HepG2 (cell line): ENCODE results near the gene NCLN. TPM values are rescaled to one million over a fixed set of nuclear protein-coding genes. Genes with fewer than 3 reads are reported as not detected.

Experiments
- JUND ChIP-seq: sonication (generic); formaldehyde crosslinking; IDR thresholded peaks from 2 replicates; pipeline ENCODE4 v1.8.0; 2022; ENCODE audit warnings: mild to moderate bottlenecking, missing genetic modification reagents
- MIER2 ChIP-seq: IDR thresholded peaks from 2 replicates; pipeline ENCODE4 v1.6.1; 2016; ENCODE audit warnings: missing biosample characterization, missing genetic modification reagents
- MTA3 ChIP-seq: sonication (generic); formaldehyde crosslinking; IDR thresholded peaks from 2 replicates; pipeline ENCODE4 v1.4.0; 2020; ENCODE audit warnings: missing genetic modification reagents
- RXRB ChIP-seq: IDR thresholded peaks from 2 replicates; pipeline ENCODE4 v1.6.1; 2016; ENCODE audit warnings: borderline replicate concordance, missing genetic modification reagents, missing compliant biosample characterization
- SIX1 ChIP-seq: sonication (generic); formaldehyde crosslinking; IDR thresholded peaks from 2 replicates; pipeline ENCODE4 v1.4.0; 2020; ENCODE audit warnings: missing genetic modification reagents, borderline replicate concordance
- SP1 ChIP-seq, 2 experiments: fragments of 450-650 bp in 1 of 2; sonication (generic) in 1 of 2; formaldehyde crosslinking in 1 of 2; IDR thresholded peaks; 2 replicates each; pipeline versions ENCODE4 v1.4.0 to v1.6.1; 2016 to 2020; ENCODE audit warnings: missing genetic modification reagents in 1 of 2
- TP53 ChIP-seq: sonication (generic); formaldehyde crosslinking; conservative IDR thresholded peaks from 2 replicates; pipeline ENCODE4 v1.4.0; 2020; ENCODE audit warnings: missing genetic modification reagents
- ZNF891 ChIP-seq: sonication (generic); formaldehyde crosslinking; IDR thresholded peaks from 2 replicates; pipeline ENCODE4 v1.5.0; 2020; ENCODE audit warnings: mild to moderate bottlenecking, missing genetic modification reagents
- polyA plus RNA-seq, 8 experiments: library from polyadenylated mRNA; depleted of rRNA in 3 of 8; stranded (reverse) in 7 of 8; unstranded in 1 of 8; fragments of >200 nt; fragmentation: Illumina TruSeq in 4 of 8; extraction: Trizol in 4 of 8; gene quantifications; 2 replicates each; pipeline versions ENCODE4 v1.2.1 to v1.2.3, GENCODE V29; 2011 to 2016; ENCODE audit warnings: low read depth in 4 of 8, missing spikeins in 1 of 8, mixed read lengths in 1 of 8; ENCODE audit not compliant: insufficient read depth in 1 of 8
- total RNA-seq, 5 experiments: library from RNA; depleted of rRNA; stranded (reverse); fragments of >200 nt; fragmentation: Illumina TruSeq; extraction: Trizol; gene quantifications; 2 replicates each; pipeline ENCODE4 v1.2.3, GENCODE V29; 2016; ENCODE audit warnings: low read depth in 1 of 5
- TF ChIP-seq, protein P1 (sequence below): IDR thresholded peaks from 2 replicates; pipeline ENCODE4 v1.6.1; 2016
- TF ChIP-seq, protein P2 (sequence below): sonication (generic); formaldehyde crosslinking; IDR thresholded peaks from 2 replicates; pipeline ENCODE4 v1.5.0; 2020; ENCODE audit warnings: mild to moderate bottlenecking, missing genetic modification reagents
- TF ChIP-seq, protein P3 (sequence below): sonication (generic); formaldehyde crosslinking; IDR thresholded peaks from 2 replicates; pipeline ENCODE4 v1.4.0; 2020; ENCODE audit warnings: missing genetic modification reagents
- TF ChIP-seq, protein P4 (sequence below), 2 experiments: fragments of 450-650 bp in 1 of 2; sonication (generic) in 1 of 2; formaldehyde crosslinking in 1 of 2; IDR thresholded peaks; 2 replicates each; pipeline versions ENCODE4 v1.6.1 to v1.8.0; 2016 to 2022; ENCODE audit warnings: antibody characterized with exemption in 1 of 2, mild to moderate bottlenecking in 1 of 2, missing genetic modification reagents in 1 of 2
- TF ChIP-seq, protein P5 (sequence below): sonication (generic); formaldehyde crosslinking; IDR thresholded peaks from 2 replicates; pipeline ENCODE4 v1.4.0; 2020; ENCODE audit warnings: missing genetic modification reagents

Gene NCLN
- total and polyA plus RNA-seq, 2 of the 13 experiments (the other 11 are each of a cell fraction or from before 2014, with no cell fraction given): 42.6 to 56.0 TPM

DNA sequence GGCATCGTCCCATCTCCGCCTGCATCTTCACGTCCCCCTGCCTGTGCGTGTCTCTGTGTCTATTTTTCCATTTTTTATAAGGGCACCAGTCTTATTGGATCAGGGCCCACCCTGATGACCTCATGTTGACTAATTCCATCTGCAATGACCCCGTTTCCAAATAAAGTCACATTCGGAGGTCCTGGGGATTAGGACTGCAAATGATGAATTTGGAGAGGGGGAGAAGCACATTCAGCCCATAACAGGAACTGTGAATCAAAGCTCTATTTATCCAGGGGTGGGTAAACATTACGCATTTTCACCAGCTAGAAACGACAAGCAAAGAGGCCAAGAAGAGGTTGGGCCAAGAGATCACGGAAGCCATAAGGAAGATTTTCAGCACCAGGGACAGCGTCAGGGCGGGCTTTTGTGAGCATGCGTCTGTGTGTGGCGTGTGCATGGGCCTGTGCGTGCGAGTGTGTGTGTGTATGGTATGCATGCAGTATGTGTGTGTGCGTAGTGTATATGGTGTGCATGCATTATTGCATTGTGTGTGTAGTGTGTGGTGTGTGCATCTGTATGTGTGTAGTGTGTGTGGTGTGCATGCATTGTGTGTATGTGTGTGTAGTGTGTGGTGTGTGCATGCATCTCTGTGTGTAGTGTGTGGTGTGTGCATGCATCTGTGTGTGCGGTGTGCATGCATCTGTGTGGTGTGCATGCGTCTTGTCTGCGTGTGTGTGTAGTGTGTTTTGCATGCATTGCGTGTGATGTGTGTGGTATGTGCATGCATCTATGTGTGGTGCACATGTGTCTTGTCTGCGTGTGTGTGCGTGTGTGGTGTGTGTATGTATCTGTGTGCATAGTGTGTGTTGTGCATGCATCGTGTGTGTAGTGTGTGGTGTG lies 58.3 kb downstream of the NCLN start (continued):
- TF ChIP-seq SIX1 (CRISPR knock-in tag) (no peak), ZNF891 (CRISPR knock-in tag) (0 out of 2 replicates have a peak, but pooled peaks have one; percentile 50), SP1 (IDR thresholded peaks at IDR 0.05) (no peak), SP1 (CRISPR knock-in tag; IDR thresholded peaks at IDR 0.05) (no peak), MIER2 (CRISPR knock-in tag) (peak; percentile 98), TP53 (CRISPR knock-in tag) (no peak), JUND (CRISPR knock-in tag) (no peak), MTA3 (CRISPR knock-in tag) (no peak), RXRB (CRISPR knock-in tag) (peak; percentile 18; the same call in 1 of the 2 replicates)
- TF ChIP-seq, protein P1, sequence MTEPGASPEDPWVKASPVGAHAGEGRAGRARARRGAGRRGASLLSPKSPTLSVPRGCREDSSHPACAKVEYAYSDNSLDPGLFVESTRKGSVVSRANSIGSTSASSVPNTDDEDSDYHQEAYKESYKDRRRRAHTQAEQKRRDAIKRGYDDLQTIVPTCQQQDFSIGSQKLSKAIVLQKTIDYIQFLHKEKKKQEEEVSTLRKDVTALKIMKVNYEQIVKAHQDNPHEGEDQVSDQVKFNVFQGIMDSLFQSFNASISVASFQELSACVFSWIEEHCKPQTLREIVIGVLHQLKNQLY (CRISPR knock-in tag): 0 out of 2 replicates have a peak, but pooled peaks have one; percentile 17
- TF ChIP-seq, protein P2, sequence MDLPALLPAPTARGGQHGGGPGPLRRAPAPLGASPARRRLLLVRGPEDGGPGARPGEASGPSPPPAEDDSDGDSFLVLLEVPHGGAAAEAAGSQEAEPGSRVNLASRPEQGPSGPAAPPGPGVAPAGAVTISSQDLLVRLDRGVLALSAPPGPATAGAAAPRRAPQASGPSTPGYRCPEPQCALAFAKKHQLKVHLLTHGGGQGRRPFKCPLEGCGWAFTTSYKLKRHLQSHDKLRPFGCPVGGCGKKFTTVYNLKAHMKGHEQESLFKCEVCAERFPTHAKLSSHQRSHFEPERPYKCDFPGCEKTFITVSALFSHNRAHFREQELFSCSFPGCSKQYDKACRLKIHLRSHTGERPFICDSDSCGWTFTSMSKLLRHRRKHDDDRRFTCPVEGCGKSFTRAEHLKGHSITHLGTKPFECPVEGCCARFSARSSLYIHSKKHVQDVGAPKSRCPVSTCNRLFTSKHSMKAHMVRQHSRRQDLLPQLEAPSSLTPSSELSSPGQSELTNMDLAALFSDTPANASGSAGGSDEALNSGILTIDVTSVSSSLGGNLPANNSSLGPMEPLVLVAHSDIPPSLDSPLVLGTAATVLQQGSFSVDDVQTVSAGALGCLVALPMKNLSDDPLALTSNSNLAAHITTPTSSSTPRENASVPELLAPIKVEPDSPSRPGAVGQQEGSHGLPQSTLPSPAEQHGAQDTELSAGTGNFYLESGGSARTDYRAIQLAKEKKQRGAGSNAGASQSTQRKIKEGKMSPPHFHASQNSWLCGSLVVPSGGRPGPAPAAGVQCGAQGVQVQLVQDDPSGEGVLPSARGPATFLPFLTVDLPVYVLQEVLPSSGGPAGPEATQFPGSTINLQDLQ (CRISPR knock-in tag): no peak; the same call in 1 of the 2 replicates
- TF ChIP-seq, protein P3, sequence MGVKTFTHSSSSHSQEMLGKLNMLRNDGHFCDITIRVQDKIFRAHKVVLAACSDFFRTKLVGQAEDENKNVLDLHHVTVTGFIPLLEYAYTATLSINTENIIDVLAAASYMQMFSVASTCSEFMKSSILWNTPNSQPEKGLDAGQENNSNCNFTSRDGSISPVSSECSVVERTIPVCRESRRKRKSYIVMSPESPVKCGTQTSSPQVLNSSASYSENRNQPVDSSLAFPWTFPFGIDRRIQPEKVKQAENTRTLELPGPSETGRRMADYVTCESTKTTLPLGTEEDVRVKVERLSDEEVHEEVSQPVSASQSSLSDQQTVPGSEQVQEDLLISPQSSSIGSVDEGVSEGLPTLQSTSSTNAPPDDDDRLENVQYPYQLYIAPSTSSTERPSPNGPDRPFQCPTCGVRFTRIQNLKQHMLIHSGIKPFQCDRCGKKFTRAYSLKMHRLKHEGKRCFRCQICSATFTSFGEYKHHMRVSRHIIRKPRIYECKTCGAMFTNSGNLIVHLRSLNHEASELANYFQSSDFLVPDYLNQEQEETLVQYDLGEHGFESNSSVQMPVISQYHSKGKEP (CRISPR knock-in tag): peak; percentile 75; the same call in 1 of the 2 replicates
- TF ChIP-seq, protein P4, sequence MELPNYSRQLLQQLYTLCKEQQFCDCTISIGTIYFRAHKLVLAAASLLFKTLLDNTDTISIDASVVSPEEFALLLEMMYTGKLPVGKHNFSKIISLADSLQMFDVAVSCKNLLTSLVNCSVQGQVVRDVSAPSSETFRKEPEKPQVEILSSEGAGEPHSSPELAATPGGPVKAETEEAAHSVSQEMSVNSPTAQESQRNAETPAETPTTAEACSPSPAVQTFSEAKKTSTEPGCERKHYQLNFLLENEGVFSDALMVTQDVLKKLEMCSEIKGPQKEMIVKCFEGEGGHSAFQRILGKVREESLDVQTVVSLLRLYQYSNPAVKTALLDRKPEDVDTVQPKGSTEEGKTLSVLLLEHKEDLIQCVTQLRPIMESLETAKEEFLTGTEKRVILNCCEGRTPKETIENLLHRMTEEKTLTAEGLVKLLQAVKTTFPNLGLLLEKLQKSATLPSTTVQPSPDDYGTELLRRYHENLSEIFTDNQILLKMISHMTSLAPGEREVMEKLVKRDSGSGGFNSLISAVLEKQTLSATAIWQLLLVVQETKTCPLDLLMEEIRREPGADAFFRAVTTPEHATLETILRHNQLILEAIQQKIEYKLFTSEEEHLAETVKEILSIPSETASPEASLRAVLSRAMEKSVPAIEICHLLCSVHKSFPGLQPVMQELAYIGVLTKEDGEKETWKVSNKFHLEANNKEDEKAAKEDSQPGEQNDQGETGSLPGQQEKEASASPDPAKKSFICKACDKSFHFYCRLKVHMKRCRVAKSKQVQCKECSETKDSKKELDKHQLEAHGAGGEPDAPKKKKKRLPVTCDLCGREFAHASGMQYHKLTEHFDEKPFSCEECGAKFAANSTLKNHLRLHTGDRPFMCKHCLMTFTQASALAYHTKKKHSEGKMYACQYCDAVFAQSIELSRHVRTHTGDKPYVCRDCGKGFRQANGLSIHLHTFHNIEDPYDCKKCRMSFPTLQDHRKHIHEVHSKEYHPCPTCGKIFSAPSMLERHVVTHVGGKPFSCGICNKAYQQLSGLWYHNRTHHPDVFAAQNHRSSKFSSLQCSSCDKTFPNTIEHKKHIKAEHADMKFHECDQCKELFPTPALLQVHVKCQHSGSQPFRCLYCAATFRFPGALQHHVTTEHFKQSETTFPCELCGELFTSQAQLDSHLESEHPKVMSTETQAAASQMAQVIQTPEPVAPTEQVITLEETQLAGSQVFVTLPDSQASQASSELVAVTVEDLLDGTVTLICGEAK (IDR thresholded peaks at IDR 0.05): no peak
- TF ChIP-seq, protein P4 (CRISPR knock-in tag; IDR thresholded peaks at IDR 0.05): 0 out of 2 replicates have a peak, but pooled peaks have one; percentile 64
- TF ChIP-seq, protein P5, sequence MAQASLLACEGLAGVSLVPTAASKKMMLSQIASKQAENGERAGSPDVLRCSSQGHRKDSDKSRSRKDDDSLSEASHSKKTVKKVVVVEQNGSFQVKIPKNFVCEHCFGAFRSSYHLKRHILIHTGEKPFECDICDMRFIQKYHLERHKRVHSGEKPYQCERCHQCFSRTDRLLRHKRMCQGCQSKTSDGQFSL (CRISPR knock-in tag): no peak
